SJCRH30 (cell line): Measurements from ENCODE around the gene DNAJA4. TPM values are rescaled to one million over a fixed set of nuclear protein-coding genes. Genes with fewer than 3 reads are reported as not detected.
A peak's percentile ranks its signal among the peaks of the same experiment; 100 is the strongest.

ENCODE experiments used
- DNase-seq, 2 experiments: peaks; one replicate each; pipeline ENCODE4 v3.0.0-alpha.2; 2015 to 2020
- H3K27ac ChIP-seq: fragments of 250-450 bp; sonication (Bioruptor Pico); 2 replicates; pipeline ENCODE4 v1.5.1; 2020; ENCODE audit warnings: mild to moderate bottlenecking, moderate library complexity
- H3K27me3 ChIP-seq: fragments of 250-450 bp; sonication (Bioruptor Pico); 2 replicates; pipeline ENCODE4 v1.5.1; 2020; ENCODE audit warnings: mild to moderate bottlenecking, moderate library complexity
- H3K36me3 ChIP-seq: fragments of 250-450 bp; sonication (Bioruptor Pico); 2 replicates; pipeline ENCODE4 v1.5.1; 2020; ENCODE audit warnings: mild to moderate bottlenecking, moderate library complexity
- H3K4me1 ChIP-seq: fragments of 250-450 bp; sonication (Bioruptor Pico); 2 replicates; pipeline ENCODE4 v1.5.1; 2020; ENCODE audit warnings: mild to moderate bottlenecking, moderate library complexity
- H3K4me3 ChIP-seq: fragments of 250-450 bp; sonication (Bioruptor Pico); 2 replicates; pipeline ENCODE4 v1.5.1; 2020; ENCODE audit warnings: mild to moderate bottlenecking, moderate library complexity
- H3K9me3 ChIP-seq: fragments of 250-450 bp; sonication (Bioruptor Pico); replicated peaks from 2 replicates; pipeline ENCODE4 v1.5.1; 2020; ENCODE audit warnings: mild to moderate bottlenecking, moderate library complexity
- total RNA-seq: library from RNA; depleted of rRNA; stranded (reverse); fragments of >200 nt; shearing (Covaris generic); gene quantifications from 2 replicates; pipeline ENCODE4 v1.2.3, GENCODE V29; 2014

Gene DNAJA4
- total RNA-seq, 1 experiment from 2014 or later: not detected

GRCh38 chr15:78257681-78258080 is 6.7 kb upstream of the DNAJA4 start:
- peaks cover 27% of the 10 kb centered on the region; the same call in 1 of the 2 replicates for H3K4me1 ChIP-seq
- H3K27ac ChIP-seq: no peak overlapping the region
- DNase-seq: no peak
- H3K27me3 ChIP-seq: no peaks in the 10 kb centered on the region
- H3K4me3 ChIP-seq: no peak overlapping the region
- no peaks in the 10 kb centered on the region for H3K9me3 ChIP-seq
- H3K36me3 ChIP-seq: no peaks in the 10 kb centered on the region

- no peaks in the 10 kb centered on the region for H3K9me3 ChIP-seq
- H3K4me1 ChIP-seq: peaks cover 25% of the 10 kb centered on the region; the same call in 1 of the 2 replicates
- no peaks in the 10 kb centered on the region for H3K36me3 ChIP-seq
- peak in 1 of 2 experiments; percentile 35 for DNase-seq
- H3K4me3 ChIP-seq: no peak overlapping the region
- no peak overlapping the region for H3K27ac ChIP-seq
- no peaks in the 10 kb centered on the region for H3K27me3 ChIP-seq
Observed at GRCh38 chr15:78259232-78259631, 5.1 kb upstream of the DNAJA4 start.

GRCh38 chr15:78260489-78260888 is 3.9 kb upstream of the DNAJA4 start:
- DNase-seq: no peak
- Histone ChIP-seq H3K27ac (no peak overlapping the region), H3K4me1 (peaks cover 12% of the 10 kb centered on the region; the same call in 1 of the 2 replicates), H3K4me3 (no peak overlapping the region), H3K9me3 (no peaks in the 10 kb centered on the region), H3K27me3 (no peaks in the 10 kb centered on the region), H3K36me3 (no peaks in the 10 kb centered on the region)

- no peak for DNase-seq
- Histone ChIP-seq H3K36me3 (no peaks in the 10 kb centered on the region), H3K9me3 (no peaks in the 10 kb centered on the region), H3K27ac (no peak overlapping the region), H3K4me1 (peaks cover 12% of the 10 kb centered on the region; the same call in 1 of the 2 replicates), H3K27me3 (no peaks in the 10 kb centered on the region), H3K4me3 (no peak overlapping the region)
Observed at GRCh38 chr15:78261062-78261461, 3.3 kb upstream of the DNAJA4 start.

GRCh38 chr15:78263351-78263781 is 996 bp upstream of the DNAJA4 start:
- DNase-seq: no peak
- no peaks in the 10 kb centered on the region for H3K27me3 ChIP-seq

GRCh38 chr15:78263907-78264303 is 457 bp upstream of the DNAJA4 start:
- Histone ChIP-seq H3K4me3 (no peak overlapping the region), H3K27me3 (no peaks in the 10 kb centered on the region), H3K4me1 (peaks cover 13% of the 10 kb centered on the region; the same call in 1 of the 2 replicates), H3K9me3 (no peaks in the 10 kb centered on the region), H3K36me3 (no peaks in the 10 kb centered on the region), H3K27ac (no peak overlapping the region)
- no peak for DNase-seq

More at GRCh38 chr15:78263351-78263781, 996 bp upstream of the DNAJA4 start:
- Histone ChIP-seq H3K36me3 (no peaks in the 10 kb centered on the region), H3K4me3 (no peak overlapping the region), H3K27ac (no peak overlapping the region), H3K9me3 (no peaks in the 10 kb centered on the region), H3K4me1 (peaks cover 14% of the 10 kb centered on the region; the same call in 1 of the 2 replicates)

- no peaks in the 10 kb centered on the region for H3K9me3 ChIP-seq
- no peaks in the 10 kb centered on the region for H3K36me3 ChIP-seq
- no peak overlapping the region for H3K27ac ChIP-seq
- H3K27me3 ChIP-seq: no peaks in the 10 kb centered on the region
- no peak overlapping the region for H3K4me3 ChIP-seq
- no peak for DNase-seq
- H3K4me1 ChIP-seq: peaks cover 8% of the 10 kb centered on the region; the same call in 1 of the 2 replicates
Observed at GRCh38 chr15:78265137-78265460, 737 bp downstream of the DNAJA4 start.

- no peak overlapping the region for H3K4me3 ChIP-seq
- H3K9me3 ChIP-seq: no peaks in the 10 kb centered on the region
- H3K27me3 ChIP-seq: no peaks in the 10 kb centered on the region
- no peaks in the 10 kb centered on the region for H3K36me3 ChIP-seq
- DNase-seq: peak in 1 of 2 experiments; percentile 47
- no peak overlapping the region for H3K27ac ChIP-seq
- H3K4me1 ChIP-seq: peaks cover 8% of the 10 kb centered on the region; the same call in 1 of the 2 replicates
Observed at GRCh38 chr15:78265752-78266224, 1.4 kb downstream of the DNAJA4 start.

GRCh38 chr15:78266229-78266628 is 1.9 kb downstream of the DNAJA4 start:
- no peak overlapping the region for H3K4me3 ChIP-seq
- DNase-seq: no peak
- H3K9me3 ChIP-seq: no peaks in the 10 kb centered on the region
- H3K27me3 ChIP-seq: no peaks in the 10 kb centered on the region
- no peaks in the 10 kb centered on the region for H3K36me3 ChIP-seq
- no peak overlapping the region for H3K27ac ChIP-seq
- H3K4me1 ChIP-seq: peaks cover 5% of the 10 kb centered on the region; the same call in 1 of the 2 replicates

- Histone ChIP-seq H3K4me1 (peaks cover 5% of the 10 kb centered on the region; the same call in 1 of the 2 replicates), H3K27ac (no peak overlapping the region), H3K36me3 (no peaks in the 10 kb centered on the region), H3K27me3 (no peaks in the 10 kb centered on the region), H3K4me3 (no peak overlapping the region), H3K9me3 (no peaks in the 10 kb centered on the region)
- no peak for DNase-seq
Observed at GRCh38 chr15:78266806-78267205, 2.4 kb downstream of the DNAJA4 start.

GRCh38 chr15:78272316-78272715 is 8.0 kb downstream of the DNAJA4 start:
- Histone ChIP-seq H3K9me3 (no peaks in the 10 kb centered on the region), H3K36me3 (no peaks in the 10 kb centered on the region), H3K27ac (no peak overlapping the region), H3K4me3 (no peak overlapping the region), H3K4me1 (peaks cover 23% of the 10 kb centered on the region), H3K27me3 (no peaks in the 10 kb centered on the region)
- peak in 1 of 2 experiments; percentile 29 for DNase-seq

- no peak overlapping the region for H3K27ac ChIP-seq
- peak; percentile 29 to 52 for DNase-seq
- no peaks in the 10 kb centered on the region for H3K36me3 ChIP-seq
- peaks cover 23% of the 10 kb centered on the region for H3K4me1 ChIP-seq
- no peaks in the 10 kb centered on the region for H3K9me3 ChIP-seq
- H3K4me3 ChIP-seq: no peak overlapping the region
- H3K27me3 ChIP-seq: no peaks in the 10 kb centered on the region
Observed at GRCh38 chr15:78272776-78273175, 8.4 kb downstream of the DNAJA4 start.

GRCh38 chr15:78274994-78275393 is 10.6 kb downstream of the DNAJA4 start:
- no peak for DNase-seq
- no peaks in the 10 kb centered on the region for H3K36me3 ChIP-seq
- H3K9me3 ChIP-seq: no peaks in the 10 kb centered on the region
- H3K4me3 ChIP-seq: no peak overlapping the region
- H3K4me1 ChIP-seq: peaks cover 23% of the 10 kb centered on the region
- no peaks in the 10 kb centered on the region for H3K27me3 ChIP-seq
- H3K27ac ChIP-seq: no peak overlapping the region

GRCh38 chr15:78276064-78276943 is 11.9 kb downstream of the DNAJA4 start:
- no peaks in the 10 kb centered on the region for H3K9me3 ChIP-seq
- no peaks in the 10 kb centered on the region for H3K27me3 ChIP-seq
- peak; percentile 87 for DNase-seq
- H3K27ac ChIP-seq: peak overlapping the region; percentile 25
- H3K4me3 ChIP-seq: no peak overlapping the region
- peaks cover 23% of the 10 kb centered on the region for H3K4me1 ChIP-seq
- no peaks in the 10 kb centered on the region for H3K36me3 ChIP-seq

GRCh38 chr15:78280319-78281072 is 16.1 kb downstream of the DNAJA4 start:
- H3K4me3 ChIP-seq: no peak overlapping the region
- H3K4me1 ChIP-seq: peaks cover 14% of the 10 kb centered on the region
- H3K27ac ChIP-seq: no peak overlapping the region
- H3K27me3 ChIP-seq: no peaks in the 10 kb centered on the region
- DNase-seq: no peak
- H3K36me3 ChIP-seq: peaks cover 2% of the 10 kb centered on the region; the same call in 1 of the 2 replicates
- H3K9me3 ChIP-seq: no peaks in the 10 kb centered on the region
